DND-41 (cell line): ENCODE data around the gene RAD51B.

ENCODE experiments used
- CTCF ChIP-seq: IDR thresholded peaks from 2 replicates; pipeline ENCODE4 v1.5.1; 2012; ENCODE audit warnings: borderline replicate concordance, low read length, moderate library complexity, mild to moderate bottlenecking; ENCODE audit not compliant: poor library complexity, severe bottlenecking; ENCODE audit errors: extremely low read depth
- EZH2 ChIP-seq: IDR thresholded peaks from 3 replicates; pipeline ENCODE4 v1.6.1; 2012; ENCODE audit warnings: borderline replicate concordance, low read depth, mild to moderate bottlenecking, moderate library complexity, low read length, inconsistent platforms; ENCODE audit not compliant: severe bottlenecking

GRCh38 chr14:68624541-68625220, 805.1 kb downstream of the RAD51B start:
- TF ChIP-seq CTCF: no peak
- TF ChIP-seq EZH2: no peak
